ENCODE data around the gene CACNA2D3.
"Not testable (repeated sequence)": the region's sequence is repeated elsewhere in the genome, so short reads cannot be mapped to it uniquely, and the experiment has no call there.

Gene CACNA2D3

DNA sequence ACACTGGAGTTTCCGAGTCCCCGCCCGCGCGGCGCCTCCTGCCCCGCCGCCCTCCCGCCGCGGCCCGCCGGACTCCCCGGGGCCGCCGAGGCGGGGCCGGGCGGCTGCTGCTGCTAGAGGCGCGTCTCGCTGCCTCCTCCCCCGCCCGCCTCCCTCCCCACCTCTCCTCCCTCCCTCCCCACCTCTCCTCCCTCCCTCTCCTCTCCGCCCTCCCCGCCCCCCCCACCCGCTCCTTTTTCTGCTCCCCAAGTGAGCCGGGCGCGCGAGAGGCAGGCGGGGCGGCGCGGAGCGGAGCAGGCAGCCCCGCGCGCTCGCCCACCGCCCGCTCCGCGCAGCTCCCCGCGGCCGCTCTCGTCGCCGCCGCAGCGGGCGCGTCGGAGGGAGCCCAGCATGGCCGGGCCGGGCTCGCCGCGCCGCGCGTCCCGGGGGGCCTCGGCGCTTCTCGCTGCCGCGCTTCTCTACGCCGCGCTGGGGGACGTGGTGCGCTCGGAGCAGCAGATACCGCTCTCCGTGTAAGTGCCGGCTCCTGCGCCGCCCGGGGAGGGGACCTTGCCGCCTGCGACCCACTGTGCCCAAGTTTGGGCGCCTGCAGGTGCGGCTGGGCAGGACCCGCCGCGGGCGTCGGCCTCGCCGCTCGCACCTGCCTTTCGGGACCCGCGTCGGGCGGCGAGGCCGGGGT, at the start of gene CACNA2D3:
TSS of gene CACNA2D3 (plus strand) at position 229 of the 679 bp plus-strand sequence.
- no peak for DNase-seq

DNA sequence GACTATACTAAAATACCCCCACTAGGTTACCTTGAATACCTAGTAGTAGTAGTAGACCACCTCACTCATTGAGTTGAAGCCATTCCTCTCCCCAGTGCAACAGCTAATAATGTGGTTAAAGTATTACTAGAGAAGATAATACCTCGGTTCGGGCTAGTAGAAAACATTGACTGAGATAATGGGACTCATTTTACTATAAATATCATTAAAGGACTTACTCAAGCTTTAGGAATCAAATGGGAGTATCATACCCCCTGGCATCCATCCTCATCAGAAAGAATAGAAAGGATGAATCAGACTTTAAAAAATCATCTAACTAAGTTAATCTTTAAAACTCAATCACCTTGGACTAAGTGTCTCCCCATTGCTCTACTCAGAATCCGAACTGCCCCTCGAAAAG, 49.0 kb upstream of the CACNA2D3 start:
- DNase-seq, result no peak

DNA sequence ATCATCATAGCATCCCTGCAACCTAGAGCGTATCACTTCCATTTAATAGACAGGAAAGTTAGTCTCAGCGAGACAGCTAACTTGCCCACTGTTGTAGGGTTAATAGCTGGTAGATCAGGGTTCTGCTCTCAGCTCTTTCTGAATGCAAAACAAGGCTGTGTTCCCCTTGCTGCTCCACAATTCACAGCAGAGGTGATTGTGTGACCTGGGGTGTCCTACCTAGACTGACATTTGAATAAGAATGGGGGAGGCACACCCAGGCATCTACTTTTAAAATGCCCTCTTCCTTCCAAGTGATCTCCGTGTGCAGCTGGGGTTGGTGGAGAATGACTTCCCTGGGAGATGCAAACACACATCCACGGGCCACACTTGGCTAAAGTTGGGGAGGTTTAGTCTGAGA, 43.0 kb upstream of the CACNA2D3 start:
- DNase-seq, result no peak

DNA sequence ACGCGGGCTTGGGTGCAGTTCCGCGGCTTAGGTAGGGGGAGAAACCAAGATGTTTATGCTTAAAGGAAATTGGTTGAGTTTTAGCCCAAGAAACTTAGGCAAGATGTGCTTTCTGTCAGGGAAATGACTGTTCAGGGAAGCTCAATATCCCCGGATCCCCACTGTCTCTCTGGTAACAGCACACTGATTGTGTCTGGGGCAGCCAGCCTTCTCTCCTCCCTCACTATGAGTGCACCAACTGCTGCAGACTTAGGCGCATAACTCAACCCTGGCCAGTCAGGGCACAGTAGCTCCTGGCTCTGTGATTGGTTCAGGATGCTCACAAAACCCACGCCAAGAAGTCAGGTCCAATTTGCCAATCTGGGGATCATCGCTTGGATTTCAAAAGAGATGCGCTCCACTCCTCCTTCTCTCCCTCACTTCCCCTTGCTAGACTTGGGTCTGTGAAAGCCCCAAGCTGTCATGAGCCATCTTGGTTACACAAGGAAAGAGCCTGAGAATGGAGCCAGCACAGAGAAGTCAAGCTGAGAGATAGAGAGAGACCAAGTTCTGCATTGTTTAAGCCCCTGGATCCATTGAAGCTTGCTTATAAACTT, 42.5 kb upstream of the CACNA2D3 start:
- no peak for DNase-seq

DNA sequence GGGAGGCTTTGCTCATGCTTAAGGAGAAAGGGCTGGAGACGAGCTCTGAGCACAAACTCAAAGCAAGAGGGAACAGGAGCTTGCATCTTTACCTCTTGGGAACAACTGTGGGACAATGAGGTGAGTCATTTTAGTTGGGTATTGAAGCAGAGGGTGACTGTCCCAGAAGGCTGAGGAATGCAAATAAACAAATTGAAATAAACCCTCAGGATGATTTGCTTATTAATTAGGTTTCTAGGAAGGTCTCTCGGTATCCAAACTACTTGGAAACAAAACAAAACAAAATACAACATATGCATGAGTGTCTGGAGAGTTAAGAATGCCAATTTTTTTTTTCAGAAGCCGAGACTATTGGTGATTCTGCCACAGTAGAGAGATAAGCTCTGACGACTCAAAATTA, 38.4 kb upstream of the CACNA2D3 start:
- DNase-seq, result no peak

DNA sequence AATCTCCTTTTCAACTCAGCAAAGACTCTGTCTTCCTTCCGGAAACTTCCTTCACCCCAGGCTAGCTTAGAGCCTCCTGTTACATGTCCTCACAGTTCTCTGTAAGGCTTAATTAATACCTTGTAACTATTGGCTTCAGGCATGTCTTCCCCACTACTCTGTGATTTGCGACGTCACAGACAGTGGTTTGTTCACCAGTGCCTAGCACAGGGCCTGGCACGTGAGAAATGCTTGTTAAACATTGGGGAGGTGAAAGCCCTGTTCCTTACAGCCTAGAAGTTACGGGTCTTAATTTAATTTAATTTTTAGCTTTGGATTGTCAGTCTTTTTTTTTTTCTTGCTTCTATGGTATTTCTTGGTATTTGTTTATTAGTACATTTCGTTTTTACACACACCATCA, 36.4 kb upstream of the CACNA2D3 start:
- DNase-seq, result no peak

DNA sequence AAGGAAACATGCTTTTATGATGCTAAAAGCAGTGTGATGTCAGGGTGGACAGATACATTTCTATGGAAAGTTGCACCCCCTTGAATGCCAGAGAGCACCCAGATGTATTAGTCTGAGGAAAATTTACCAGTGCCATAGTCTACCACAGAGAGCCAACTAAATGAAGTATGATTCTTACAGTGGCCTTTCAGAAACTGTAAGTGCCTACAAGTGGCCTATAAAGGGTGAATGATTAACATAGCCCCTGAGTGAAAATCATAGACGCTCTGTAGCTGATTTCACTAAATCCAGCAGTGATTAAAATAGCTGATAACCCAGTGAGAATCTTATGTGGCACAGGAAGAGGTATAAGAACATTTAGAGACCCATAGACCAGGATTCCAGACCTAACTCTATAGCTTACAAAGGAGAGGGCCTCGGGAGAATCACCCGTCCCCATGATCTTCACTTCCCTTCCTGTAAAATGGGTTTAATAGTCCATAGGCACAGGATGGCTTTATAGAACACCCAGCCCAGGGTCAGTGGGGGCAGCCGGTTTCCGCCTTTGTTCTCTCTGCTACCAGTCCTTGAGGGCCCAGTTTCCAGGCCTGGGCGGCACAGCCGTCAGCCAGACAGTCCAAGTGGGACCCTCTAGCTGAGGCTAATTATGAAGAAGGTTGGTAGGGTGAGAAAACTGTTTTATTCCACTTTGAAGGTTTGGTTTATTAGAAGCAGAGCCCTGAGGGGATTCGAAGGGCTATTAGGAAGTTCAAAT, 35.5 kb upstream of the CACNA2D3 start:
- DNase-seq, result no peak

DNA sequence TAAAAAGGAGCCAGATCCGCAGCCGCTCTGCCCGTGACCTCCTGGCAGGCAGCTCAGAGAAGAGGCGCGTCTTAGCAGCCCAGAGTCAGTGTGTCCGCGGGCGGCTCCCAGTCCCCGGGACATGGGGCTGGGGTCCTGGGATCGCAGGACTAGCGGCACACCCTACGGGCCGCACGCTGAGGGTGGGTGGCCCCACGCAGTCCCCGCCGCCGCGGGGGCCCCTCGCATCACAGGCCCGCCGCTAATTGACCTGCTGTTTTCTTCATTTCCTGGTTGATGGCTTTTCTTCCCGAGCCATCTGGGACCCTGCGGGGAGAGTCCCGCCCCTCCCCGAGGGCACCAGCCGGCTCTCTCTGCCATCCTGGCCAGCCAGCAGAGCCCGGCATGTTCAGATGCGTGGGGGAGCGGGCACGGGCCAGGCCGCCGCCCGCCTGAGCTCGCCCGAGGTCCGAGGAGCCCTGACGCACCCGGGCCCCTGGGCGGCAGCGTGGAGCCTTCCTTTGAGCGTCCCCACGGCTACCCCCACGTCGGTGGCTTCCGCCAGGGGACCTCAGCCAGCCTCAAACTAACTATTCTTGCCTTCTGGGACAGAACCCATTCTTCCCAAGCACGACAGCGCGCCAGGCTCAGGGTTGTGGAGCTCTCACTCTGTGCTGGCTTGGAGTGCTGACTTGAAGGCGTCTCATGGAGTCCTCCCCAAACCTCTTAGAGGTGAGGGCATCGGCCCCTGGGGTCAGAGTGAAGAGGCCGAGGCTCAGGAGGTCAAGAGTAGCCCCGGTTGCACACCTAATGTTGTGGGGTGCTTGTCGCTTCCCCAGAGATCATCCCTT, 34.6 kb upstream of the CACNA2D3 start:
- no peak for DNase-seq

DNA sequence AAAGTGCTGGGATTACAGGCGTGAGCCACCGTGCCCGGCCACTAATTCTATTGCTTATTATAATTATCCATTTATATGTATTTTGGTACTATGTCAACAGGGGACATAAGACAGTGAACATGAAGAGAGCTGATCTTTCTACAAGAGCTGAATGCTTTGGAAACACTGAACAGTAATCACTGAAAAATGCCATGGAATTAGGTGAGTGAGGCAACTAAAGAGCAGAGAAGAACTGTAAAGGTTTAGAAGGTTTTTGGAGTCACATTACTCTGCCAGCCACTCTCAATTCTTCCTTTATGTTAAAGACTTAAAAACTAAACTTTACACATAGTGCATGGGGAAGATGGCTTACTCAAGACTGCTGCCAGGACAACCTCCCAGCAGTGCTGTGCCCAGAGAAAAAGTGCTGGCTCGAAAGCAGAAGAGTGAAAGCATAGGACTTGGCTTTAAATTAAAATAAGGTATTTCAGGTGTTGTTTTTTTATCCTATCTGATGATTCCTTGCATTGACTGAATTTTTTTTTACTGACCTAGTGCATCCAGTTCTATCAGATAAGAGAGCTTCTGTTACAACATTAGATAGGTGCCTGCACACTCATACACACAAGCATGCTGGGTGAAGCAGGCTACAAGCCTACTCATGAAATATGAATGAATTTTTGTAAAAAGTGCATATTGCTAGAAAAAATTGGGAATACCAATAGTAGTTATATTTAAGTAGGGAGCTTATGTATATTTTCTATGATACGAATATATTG, 28.7 kb upstream of the CACNA2D3 start:
- no peak for DNase-seq

DNA sequence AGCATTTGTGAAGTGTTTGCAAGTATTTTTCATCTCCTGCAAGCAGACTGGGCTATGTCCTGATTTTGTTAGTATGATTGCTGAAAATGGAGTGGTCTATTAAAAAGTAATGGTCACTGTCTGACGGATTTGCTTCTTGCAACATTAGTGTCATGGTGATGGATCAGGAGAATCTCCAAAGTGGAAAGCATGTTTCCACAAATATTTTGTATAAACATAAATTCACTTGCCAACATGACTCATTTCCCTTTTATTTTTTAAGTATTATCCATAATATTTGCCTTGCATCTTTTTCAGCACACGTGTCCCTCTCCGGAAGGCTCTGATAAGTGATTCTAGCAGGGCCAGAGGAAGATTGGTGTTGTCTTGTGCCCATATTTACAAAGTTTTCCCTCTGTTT, 27.4 kb upstream of the CACNA2D3 start:
- DNase-seq, result no peak

DNA sequence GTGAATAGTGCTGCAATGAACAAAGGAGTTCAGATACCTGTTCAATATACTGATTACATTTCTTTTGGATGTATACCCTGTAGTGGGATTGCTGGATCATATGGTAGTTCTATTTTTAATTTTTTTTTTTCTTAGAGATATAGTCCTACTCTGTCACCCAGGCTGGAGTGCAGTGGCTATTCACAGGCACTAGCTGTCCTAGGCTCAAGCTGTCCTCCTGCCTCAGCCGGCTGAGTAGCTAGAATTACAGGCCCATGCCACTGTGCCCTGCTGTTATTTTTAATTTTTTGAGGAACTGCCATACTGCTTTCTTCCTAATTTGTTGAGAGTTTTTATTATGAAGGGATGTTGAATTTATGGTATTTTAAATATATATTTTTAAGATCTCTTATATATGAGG, 23.0 kb upstream of the CACNA2D3 start:
- no peak for DNase-seq

DNA sequence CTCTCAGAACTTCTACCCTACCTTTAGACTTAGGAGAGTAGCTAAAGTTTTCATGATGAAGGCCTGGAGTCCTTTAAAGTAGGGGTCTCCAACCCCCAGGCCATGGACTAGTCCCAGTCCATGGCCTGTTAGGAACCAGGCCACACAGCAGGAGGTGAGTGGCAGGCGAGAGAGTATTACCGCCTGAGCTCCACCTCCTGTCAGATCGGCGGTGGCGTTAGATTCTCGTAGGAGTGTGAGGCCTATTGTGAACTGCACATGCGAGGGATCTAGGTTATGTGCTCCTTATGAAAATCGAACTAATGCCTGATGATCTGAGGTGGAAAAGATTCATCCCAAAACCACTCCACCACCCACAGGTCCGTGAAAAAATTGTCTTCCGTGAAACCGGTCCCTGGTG, 18.3 kb upstream of the CACNA2D3 start:
- DNase-seq, result no peak

DNA sequence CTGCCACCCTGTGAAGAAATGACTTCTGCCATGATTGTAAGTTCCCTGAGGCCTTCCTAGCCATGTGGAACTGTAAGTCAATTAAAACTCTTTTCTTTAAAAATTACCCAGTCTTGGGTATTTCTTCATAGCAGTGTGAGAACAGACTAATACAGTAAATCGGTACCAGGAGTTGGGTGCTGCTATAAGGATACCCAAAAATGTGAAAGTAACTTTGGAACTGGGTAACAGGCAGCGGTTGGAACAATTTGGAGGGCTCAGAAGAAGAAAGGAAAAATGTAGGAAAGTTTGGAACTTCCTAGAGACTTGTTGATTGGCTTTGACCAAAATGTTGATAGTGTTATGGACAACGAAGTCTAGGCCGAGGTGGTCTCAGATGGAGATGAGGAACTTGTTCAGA, 6.2 kb upstream of the CACNA2D3 start:
- not testable (repeated sequence) for DNase-seq

DNA sequence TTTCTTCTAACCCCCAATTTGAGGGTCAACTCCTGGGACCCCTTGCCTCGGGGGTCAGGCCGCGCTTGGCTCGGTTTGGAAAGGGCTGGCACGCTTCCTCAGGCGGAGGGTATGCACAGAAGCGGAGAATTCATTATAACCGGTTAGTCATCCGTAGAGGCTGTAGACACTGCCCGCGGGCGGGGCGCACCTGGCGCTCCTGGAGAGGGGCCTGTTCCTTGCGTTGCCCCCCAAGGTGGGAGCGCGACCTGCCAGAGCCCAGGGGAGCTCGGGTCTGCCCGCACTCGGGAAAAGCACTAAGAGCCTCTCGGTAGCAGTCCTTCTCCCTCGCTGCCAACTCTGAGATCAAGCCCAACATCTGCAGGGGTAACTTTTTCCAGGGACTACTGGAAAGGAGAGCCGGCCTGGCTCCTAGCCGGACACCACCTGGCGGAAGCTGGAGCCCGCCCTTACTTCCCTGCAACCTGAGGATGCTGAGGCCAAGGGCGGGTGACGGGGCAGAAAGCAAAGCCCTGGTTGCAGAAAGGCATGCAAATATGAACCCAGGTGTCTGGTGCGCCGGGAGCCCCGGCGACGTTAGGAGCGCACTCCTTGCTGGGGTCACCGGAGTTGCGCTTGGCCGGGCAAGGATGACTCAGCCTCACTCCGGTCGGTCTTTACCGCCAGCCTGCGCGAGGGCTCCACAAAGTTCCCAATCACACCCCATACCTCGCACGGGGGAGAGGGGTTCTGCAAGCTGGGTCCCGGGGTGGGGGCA, 1.5 kb upstream of the CACNA2D3 start:
- no peak for DNase-seq

DNA sequence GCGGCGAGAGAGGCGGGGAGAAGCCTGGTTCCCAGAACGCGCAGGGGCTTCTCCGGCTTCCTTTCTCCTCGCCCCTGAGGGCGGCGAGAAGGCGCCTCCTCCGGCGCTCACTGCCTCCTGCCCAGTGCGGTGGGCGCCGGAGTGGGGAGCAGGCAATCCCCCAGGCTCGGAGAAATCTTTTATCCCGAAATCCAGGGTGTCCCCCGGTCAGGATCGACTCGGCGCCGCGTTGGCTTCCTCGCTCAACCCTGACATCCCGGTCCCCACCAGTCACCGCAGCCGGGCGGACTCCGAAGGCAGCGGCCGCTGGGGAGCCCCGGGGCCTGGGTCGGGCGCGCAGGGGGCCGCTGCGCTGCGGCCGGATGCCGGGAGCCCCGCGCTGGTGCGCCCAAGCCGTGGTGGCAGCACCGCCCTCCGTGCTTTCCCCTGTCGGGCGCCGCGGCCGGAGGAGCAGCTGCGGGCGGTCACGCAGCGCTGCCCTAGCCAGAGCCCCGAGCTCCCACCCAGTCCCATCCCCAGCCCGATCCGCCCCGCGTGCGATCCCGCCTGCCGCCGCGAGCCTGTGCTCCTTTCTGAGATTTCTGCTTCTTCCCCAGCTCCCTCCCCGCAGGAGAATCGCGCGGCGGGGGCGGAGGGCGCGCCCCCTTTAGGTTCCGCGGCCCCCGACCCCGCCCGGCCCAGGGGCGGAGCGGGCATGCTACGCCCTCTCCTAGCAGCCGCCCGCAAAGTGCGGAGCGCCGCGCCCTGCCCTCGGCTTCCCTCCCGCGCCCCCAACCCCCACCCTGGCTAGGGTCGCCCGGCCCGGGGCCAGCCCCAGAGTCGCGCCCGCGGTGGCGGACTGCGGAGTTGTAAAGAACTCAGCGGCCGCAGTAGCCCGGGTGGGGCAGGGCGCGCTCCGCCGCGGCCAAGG, 683 bp upstream of the CACNA2D3 start:
- DNase-seq, result no peak

DNA sequence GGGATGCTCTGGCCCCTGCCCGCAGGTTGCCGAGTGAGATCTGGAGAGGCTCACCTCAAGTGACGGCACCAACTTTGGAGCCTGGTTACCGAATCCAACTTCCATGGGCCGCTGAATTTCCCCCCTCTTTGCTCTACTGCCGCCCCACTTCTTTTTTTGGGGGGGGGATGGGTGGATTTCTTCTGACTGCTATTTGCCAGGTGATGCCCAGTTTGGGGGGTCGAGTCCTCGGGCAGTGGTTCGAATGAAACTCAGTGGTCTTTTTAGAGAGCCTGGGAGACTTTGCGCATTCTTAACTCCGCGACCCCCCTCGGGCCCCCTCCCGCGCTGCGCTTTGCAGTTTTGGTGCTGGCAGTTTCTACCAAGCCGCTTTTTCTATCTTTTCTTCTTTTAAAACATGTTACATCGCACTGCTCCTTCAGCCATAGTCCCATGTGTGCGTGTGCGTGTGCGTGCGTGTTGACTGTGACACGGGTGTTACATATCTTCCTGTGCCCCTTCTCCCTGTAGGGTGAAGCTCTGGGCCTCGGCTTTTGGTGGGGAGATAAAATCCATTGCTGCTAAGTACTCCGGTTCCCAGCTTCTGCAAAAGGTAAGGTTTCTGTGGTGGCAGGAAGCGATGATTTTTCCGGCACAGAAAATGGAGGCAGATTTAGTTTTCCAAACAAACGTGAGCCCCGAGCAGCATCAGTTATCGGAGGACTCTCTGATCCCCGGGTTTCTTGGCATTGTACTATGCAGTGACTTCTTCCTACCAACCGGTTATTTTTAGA, 837 bp downstream of the CACNA2D3 start:
- no peak for DNase-seq

DNA sequence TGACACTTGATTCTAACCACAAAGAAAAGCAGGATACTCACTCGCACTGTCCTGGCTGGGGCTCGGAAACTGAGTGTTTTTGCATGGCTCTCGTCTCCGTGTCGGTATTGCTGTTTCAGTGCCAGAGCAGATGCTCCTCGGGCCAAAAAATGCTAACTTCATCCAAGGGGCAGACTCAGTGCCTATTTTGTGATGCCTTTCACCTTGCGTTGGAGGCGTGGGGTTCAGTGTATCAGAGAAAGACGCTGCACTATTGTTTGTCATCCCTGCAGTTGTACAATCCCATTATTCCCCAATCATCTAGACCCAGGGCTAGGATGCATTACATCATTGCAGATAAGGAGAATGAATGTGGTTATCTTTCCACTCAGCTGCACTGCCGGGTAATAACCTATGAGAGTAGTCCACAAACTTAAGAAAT, 1.4 kb downstream of the CACNA2D3 start:
- no peak for DNase-seq

DNA sequence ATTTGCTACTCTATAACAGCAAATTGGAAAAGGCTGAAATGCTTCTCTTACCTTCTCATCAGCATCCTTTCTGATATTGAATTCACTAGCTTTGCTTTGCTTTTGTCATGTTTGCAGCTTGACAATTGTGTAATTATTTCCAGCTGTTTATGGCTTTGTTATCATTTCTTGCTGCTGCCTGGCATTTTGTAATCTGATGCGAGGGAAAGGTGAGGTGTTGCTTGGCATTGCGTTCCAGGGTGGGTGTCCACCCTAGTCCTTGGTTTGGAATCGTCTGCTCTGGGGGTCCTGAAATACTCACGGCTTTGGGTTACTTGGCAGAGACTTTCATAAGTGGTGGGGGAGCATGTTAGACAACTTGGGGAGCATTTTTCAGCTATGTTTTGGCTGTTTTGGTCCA, 2.9 kb downstream of the CACNA2D3 start:
- no peak for DNase-seq

DNA sequence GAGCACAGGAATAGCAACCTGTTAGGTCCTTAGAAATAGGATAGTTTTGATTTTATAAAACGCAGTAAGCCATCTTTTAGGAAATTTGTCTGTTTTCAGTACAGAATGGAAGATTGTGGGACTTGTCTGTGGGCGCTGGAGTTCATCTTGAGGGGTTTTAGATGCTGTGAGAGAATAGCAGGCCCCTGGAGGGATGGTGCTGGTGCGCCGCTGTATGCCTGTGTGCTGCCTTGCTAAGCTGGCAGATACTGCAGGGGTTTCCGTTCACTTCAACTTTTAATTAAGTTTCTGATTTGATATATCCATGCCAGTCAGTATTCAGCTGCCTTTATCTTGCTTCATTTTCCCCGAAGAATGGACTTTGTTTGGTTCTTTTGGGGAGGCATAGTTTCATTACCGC, 4.2 kb downstream of the CACNA2D3 start:
- no peak for DNase-seq

DNA sequence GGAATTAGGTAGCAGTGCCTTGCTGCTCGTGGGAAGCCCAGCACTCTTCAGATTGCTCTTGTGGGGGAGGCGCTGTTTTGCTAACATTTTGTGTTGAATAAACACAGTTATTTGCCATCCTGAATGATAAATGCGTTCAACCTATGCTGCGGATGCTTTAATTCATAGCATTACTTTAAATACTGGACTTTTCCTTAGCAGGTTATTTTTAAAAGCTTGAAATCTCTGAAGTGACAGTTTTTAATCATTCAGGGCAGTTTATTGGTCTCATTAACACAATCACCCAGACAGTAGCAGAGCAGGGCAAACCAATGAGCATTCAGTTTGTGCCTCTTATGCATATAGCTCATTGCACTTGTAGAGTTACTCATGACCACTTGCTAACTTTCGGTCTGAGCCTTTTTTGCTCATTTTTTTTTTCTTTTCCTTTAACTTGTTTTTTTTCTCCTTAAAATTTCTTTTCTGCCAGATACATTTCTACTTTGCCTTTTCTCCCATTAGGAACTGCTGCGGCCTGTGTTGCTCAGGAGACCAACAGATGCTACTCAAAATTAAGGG, 5.2 kb downstream of the CACNA2D3 start:
- no peak for DNase-seq
